GM21515 (cell line): ENCODE results near the gene EFL1.
A peak's percentile ranks its signal among the peaks of the same experiment; 100 is the strongest.

Experiments used
- ATAC-seq: cut with Tn5 transposase; IDR thresholded peaks from one replicate; pipeline ENCODE4 v1.9.1; 2021; ENCODE audit not compliant: unreplicated experiment

The EFL1 gene

GRCh38 chr15:82128401-82129148, 134.0 kb downstream of the EFL1 start:
- no peak for ATAC-seq

- no peak for ATAC-seq
Measured at GRCh38 chr15:82127581-82127980, 135.0 kb downstream of the EFL1 start.

- no peak for ATAC-seq
Measured at GRCh38 chr15:82126346-82126745, 136.2 kb downstream of the EFL1 start.

GRCh38 chr15:82124331-82125263, 137.9 kb downstream of the EFL1 start:
- ATAC-seq, result no peak

- ATAC-seq, result no peak
Measured at GRCh38 chr15:82122746-82123400, 139.7 kb downstream of the EFL1 start.

GRCh38 chr15:82118040-82118439, 144.5 kb downstream of the EFL1 start:
- no peak for ATAC-seq

- no peak for ATAC-seq
Measured at GRCh38 chr15:82117296-82117695, 145.2 kb downstream of the EFL1 start.

GRCh38 chr15:82114660-82115059, 147.9 kb downstream of the EFL1 start:
- ATAC-seq, result no peak

GRCh38 chr15:82113106-82113715, 149.3 kb downstream of the EFL1 start:
- ATAC-seq, result no peak

- ATAC-seq, result no peak
Measured at GRCh38 chr15:82111918-82112317, 150.6 kb downstream of the EFL1 start.

GRCh38 chr15:82110144-82110543, 152.4 kb downstream of the EFL1 start:
- ATAC-seq, result no peak

- peak; percentile 96 for ATAC-seq
Measured at GRCh38 chr15:82108489-82109078, 153.9 kb downstream of the EFL1 start.

GRCh38 chr15:82106679-82107078, 155.9 kb downstream of the EFL1 start:
- no peak for ATAC-seq

- no peak for ATAC-seq
Measured at GRCh38 chr15:82105451-82106215, 156.9 kb downstream of the EFL1 start.

- no peak for ATAC-seq
Measured at GRCh38 chr15:82103468-82103867, 159.1 kb downstream of the EFL1 start.

- ATAC-seq, result no peak
Measured at GRCh38 chr15:82100111-82100929, 162.2 kb downstream of the EFL1 start.

- ATAC-seq, result no peak
Measured at GRCh38 chr15:82098674-82099073, 163.9 kb downstream of the EFL1 start.

GRCh38 chr15:82095803-82096202, 166.7 kb downstream of the EFL1 start:
- no peak for ATAC-seq

- no peak for ATAC-seq
Measured at GRCh38 chr15:82093774-82094211, 168.7 kb downstream of the EFL1 start.
